ENCODE results near the gene PALD1. TPM values are rescaled to one million over a fixed set of nuclear protein-coding genes. Genes with fewer than 3 reads are reported as not detected.

Gene PALD1
- total RNA-seq, 3 donors from 2014 or later (not counting 1 experiment from before 2014, with no cell fraction given), result 0.21 TPM; not detected in 2

DNA sequence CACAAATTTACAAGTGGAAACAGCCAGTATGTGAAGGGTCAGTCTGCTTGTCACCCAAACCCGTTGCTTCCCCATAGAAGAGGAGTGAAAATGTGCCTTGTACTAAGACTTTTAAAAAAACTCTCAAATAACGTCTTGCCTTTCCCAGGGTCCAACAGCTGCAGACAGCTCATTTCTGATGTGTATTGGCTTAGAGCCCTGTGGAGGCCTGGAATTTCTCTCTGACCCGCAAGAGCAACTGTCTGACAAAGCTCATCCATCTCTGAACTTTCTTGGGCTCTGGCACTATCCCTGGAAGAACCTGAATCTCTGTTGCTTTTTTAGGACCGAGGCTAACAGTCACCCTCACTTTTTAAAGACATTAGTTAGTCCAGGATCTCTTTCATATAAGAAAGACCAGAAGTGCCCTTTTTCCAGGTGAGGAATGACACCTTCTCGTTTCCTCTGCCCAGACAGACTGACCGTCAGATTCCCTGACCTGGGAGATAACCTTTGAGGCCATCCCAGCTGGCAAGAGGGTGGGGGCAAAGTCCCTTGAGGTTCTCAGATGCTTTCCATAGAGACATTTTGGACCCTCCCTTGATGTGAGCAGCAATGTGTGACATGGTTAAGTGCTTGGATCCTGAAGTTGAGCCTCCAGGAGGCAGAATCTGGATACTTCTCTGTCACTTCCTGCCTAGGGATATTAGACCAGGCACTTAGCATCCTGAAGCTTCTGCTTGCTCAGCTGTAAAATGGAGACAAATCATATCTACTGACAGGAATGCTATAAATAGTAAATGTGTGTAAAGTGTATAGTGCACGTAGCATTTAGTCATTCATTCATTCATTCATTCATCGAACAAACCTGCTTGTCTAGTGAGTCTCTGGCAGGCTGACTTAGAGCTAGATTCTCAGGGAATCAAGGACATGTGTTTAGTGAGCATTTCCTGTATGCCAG, 32.6 kb upstream of the PALD1 start:
- Mint-ChIP-seq H3K9me3 (no peaks in the 10 kb centered on the region), H3K4me1 (peaks cover 1 to 11% of the 10 kb centered on the region in 2 donors), H3K27me3 (ENCODE audit: low read depth in 2 of 2) (peaks cover 11 to 14% of the 10 kb centered on the region in 2 donors), H3K36me3 (no peaks in the 10 kb centered on the region), H3K27ac (no peak overlapping the region), H3K4me3 (no peak overlapping the region)
- WGBS (ENCODE audit: insufficient coverage), result 79% methylated on average over 7 of the region's 8 CpGs
- Histone ChIP-seq H3K4me3 (ENCODE audit: low read length) (no peak overlapping the region), H3K4me1 (ENCODE audit: control insufficient read depth, insufficient read depth, low read length) (peaks cover 9% of the 10 kb centered on the region), H3K27ac (ENCODE audit: low read length) (no peak overlapping the region), H3K36me3 (ENCODE audit: control insufficient read depth, insufficient read depth, low read length) (no peaks in the 10 kb centered on the region), H3K9me3 (ENCODE audit: control insufficient read depth, insufficient read depth, low read length) (no peaks in the 10 kb centered on the region), H3K27me3 (ENCODE audit: control insufficient read depth, insufficient read depth, low read length) (peaks cover 19% of the 10 kb centered on the region)
- intact Hi-C loops (cut with micrococcal nuclease), result no loop called here
- TF ChIP-seq, protein P1, sequence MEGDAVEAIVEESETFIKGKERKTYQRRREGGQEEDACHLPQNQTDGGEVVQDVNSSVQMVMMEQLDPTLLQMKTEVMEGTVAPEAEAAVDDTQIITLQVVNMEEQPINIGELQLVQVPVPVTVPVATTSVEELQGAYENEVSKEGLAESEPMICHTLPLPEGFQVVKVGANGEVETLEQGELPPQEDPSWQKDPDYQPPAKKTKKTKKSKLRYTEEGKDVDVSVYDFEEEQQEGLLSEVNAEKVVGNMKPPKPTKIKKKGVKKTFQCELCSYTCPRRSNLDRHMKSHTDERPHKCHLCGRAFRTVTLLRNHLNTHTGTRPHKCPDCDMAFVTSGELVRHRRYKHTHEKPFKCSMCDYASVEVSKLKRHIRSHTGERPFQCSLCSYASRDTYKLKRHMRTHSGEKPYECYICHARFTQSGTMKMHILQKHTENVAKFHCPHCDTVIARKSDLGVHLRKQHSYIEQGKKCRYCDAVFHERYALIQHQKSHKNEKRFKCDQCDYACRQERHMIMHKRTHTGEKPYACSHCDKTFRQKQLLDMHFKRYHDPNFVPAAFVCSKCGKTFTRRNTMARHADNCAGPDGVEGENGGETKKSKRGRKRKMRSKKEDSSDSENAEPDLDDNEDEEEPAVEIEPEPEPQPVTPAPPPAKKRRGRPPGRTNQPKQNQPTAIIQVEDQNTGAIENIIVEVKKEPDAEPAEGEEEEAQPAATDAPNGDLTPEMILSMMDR (IDR thresholded peaks at IDR 0.05), result no peak
- DNase-seq (no peak), ATAC-seq (no peak)

DNA sequence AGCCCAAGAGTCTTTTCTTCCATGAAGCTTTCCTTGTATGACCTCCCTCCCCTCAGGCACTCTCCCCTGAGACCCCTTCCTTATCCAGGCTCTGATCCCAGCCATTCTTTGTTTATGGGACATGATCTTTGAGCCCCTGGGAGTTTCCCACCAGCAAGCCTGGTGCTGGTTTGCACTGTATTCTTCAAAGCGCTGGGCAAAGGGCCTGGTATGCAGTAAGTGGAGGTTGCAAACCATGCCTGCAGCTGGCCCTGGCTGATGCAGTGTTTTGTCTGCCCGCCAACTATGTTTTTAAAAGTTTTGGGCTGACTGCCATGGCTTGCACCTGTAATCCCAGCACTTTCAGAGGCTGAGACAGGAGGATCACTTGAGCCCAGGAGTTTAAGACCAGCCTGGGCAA, 30.3 kb upstream of the PALD1 start:
- Histone ChIP-seq H3K27me3 (ENCODE audit: control insufficient read depth, insufficient read depth, low read length) (peaks cover under 1% of the 10 kb centered on the region), H3K4me1 (ENCODE audit: control insufficient read depth, insufficient read depth, low read length) (no peaks in the 10 kb centered on the region), H3K27ac (ENCODE audit: low read length) (no peak overlapping the region), H3K36me3 (ENCODE audit: control insufficient read depth, insufficient read depth, low read length) (no peaks in the 10 kb centered on the region), H3K9me3 (ENCODE audit: control insufficient read depth, insufficient read depth, low read length) (no peaks in the 10 kb centered on the region), H3K4me3 (ENCODE audit: low read length) (no peak overlapping the region)
- WGBS (ENCODE audit: insufficient coverage), result 88% methylated on average over 2 of the region's 2 CpGs
- Mint-ChIP-seq H3K36me3 (no peaks in the 10 kb centered on the region), H3K4me1 (no peaks in the 10 kb centered on the region), H3K27ac (no peak overlapping the region), H3K27me3 (ENCODE audit: low read depth in 2 of 2) (no peaks in the 10 kb centered on the region), H3K9me3 (no peaks in the 10 kb centered on the region), H3K4me3 (no peak overlapping the region)
- TF ChIP-seq, protein P1 (IDR thresholded peaks at IDR 0.05), result no peak
- no peak for ATAC-seq
- intact Hi-C loops (cut with micrococcal nuclease), result no loop called here
- DNase-seq, result no peak

DNA sequence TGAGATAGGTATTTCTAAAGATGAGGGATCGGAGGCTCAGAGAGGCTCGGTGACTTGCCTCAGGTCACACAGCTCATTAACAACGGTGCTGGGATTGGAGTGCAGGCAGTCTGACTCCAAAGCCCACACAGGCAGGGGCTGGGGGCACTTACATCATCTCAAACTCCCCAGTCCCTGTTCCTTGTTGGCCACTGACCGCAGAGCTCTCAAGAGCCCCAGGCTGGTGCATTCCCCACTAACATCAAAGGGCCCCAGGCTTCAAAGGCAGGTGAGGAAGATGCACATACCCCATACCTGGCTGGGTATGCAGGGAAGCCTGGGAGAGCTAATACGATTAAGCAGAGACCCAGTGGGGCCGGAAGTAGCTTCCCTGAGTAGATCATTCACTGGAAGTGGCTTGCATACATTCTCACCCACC, 23.3 kb upstream of the PALD1 start:
- Histone ChIP-seq H3K4me1 (ENCODE audit: control insufficient read depth, insufficient read depth, low read length) (peaks cover 5% of the 10 kb centered on the region), H3K36me3 (ENCODE audit: control insufficient read depth, insufficient read depth, low read length) (no peaks in the 10 kb centered on the region), H3K4me3 (ENCODE audit: low read length) (no peak overlapping the region), H3K27me3 (ENCODE audit: control insufficient read depth, insufficient read depth, low read length) (peaks cover 10% of the 10 kb centered on the region), H3K9me3 (ENCODE audit: control insufficient read depth, insufficient read depth, low read length) (no peaks in the 10 kb centered on the region), H3K27ac (ENCODE audit: low read length) (no peak overlapping the region)
- Mint-ChIP-seq H3K27ac (no peak overlapping the region), H3K4me3 (no peak overlapping the region), H3K36me3 (no peaks in the 10 kb centered on the region), H3K27me3 (ENCODE audit: low read depth in 2 of 2) (peaks cover 17 to 27% of the 10 kb centered on the region in 2 donors), H3K4me1 (no peaks in the 10 kb centered on the region), H3K9me3 (no peaks in the 10 kb centered on the region)
- WGBS (ENCODE audit: insufficient coverage), result 79% methylated on average over 6 of the region's 6 CpGs
- ATAC-seq, result no peak
- intact Hi-C loops (cut with micrococcal nuclease), result no loop called here
- TF ChIP-seq, protein P1 (IDR thresholded peaks at IDR 0.05), result no peak
- no peak for DNase-seq

All from natural killer cell (primary cell).